Inflammatory macrophage treated with lipopolysaccharide for 4 hours (primary cell): ENCODE measurements around the gene EBNA1BP2.
"Not testable (repeated sequence)": the region's sequence is repeated elsewhere in the genome, so short reads cannot be mapped to it uniquely, and the experiment has no call there.

Experiments used
- DNase-seq: peaks from one replicate; pipeline ENCODE4 v3.0.0-alpha.2; 2020

The EBNA1BP2 gene

GRCh38 chr1:43171876-43172526, at the start of gene EBNA1BP2, which contains the start of gene CFAP57:
Gene EBNA1BP2, minus strand, starts transcription at chr1:43172290. Its CDS starts 172 bp downstream, at chr1:43172118.
Gene CFAP57, plus strand, starts transcription at chr1:43172330. Its CDS starts 424 bp downstream, at chr1:43172754.
- peak; percentile 95 for DNase-seq

GRCh38 chr1:43221797-43222196, 49.7 kb upstream of the EBNA1BP2 start:
- DNase-seq = no peak

- DNase-seq = peak; percentile 45
Measured at GRCh38 chr1:43220905-43221778, 49.1 kb upstream of the EBNA1BP2 start.

GRCh38 chr1:43217747-43218146, 45.7 kb upstream of the EBNA1BP2 start:
- no peak for DNase-seq

- DNase-seq = no peak
Measured at GRCh38 chr1:43214501-43215444, 42.7 kb upstream of the EBNA1BP2 start.

GRCh38 chr1:43208277-43208676, 36.2 kb upstream of the EBNA1BP2 start:
- DNase-seq = not testable (repeated sequence)

GRCh38 chr1:43207229-43207853, 35.3 kb upstream of the EBNA1BP2 start:
- no peak for DNase-seq

- DNase-seq = peak; percentile 16
Measured at GRCh38 chr1:43206600-43207228, 34.6 kb upstream of the EBNA1BP2 start.

- no peak for DNase-seq
Measured at GRCh38 chr1:43205671-43206070, 33.6 kb upstream of the EBNA1BP2 start.

GRCh38 chr1:43204394-43204793, 32.3 kb upstream of the EBNA1BP2 start:
- no peak for DNase-seq

- no peak for DNase-seq
Measured at GRCh38 chr1:43203859-43204258, 31.8 kb upstream of the EBNA1BP2 start.

GRCh38 chr1:43199093-43199726, 27.1 kb upstream of the EBNA1BP2 start:
- DNase-seq = no peak

GRCh38 chr1:43197343-43198127, 25.4 kb upstream of the EBNA1BP2 start:
- no peak for DNase-seq

- no peak for DNase-seq
Measured at GRCh38 chr1:43194509-43194908, 22.4 kb upstream of the EBNA1BP2 start.

- DNase-seq = no peak
Measured at GRCh38 chr1:43188106-43188505, 16.0 kb upstream of the EBNA1BP2 start.

- DNase-seq = no peak
Measured at GRCh38 chr1:43184995-43185394, 12.9 kb upstream of the EBNA1BP2 start.

GRCh38 chr1:43184388-43184787, 12.3 kb upstream of the EBNA1BP2 start:
- DNase-seq = no peak

GRCh38 chr1:43177691-43178090, 5.6 kb upstream of the EBNA1BP2 start:
- DNase-seq = no peak

GRCh38 chr1:43174873-43175272, 2.8 kb upstream of the EBNA1BP2 start:
- DNase-seq = no peak

GRCh38 chr1:43172527-43172972, 460 bp upstream of the EBNA1BP2 start:
- peak; percentile 85 for DNase-seq
